GM12865 (cell line): ENCODE results near the gene RASGRP4.
"Not testable (repeated sequence)": the region's sequence is repeated elsewhere in the genome, so short reads cannot be mapped to it uniquely, and the experiment has no call there.

Source experiments
- DNase-seq: peaks from one replicate; pipeline ENCODE4 v3.0.0; 2010; ENCODE audit warnings: low read depth
- H3K4me3 ChIP-seq: 2 replicates; pipeline ENCODE4 v1.5.1; 2011; ENCODE audit warnings: mild to moderate bottlenecking, low read depth, low read length, control low read depth
- TF ChIP-seq, protein P1 (sequence below): IDR thresholded peaks from 2 replicates; pipeline ENCODE4 v1.5.1; 2011; ENCODE audit warnings: low read length, control low read depth, low read depth, inconsistent platforms; ENCODE audit not compliant: insufficient read depth; ENCODE audit errors: missing control alignments

Gene RASGRP4

DNA sequence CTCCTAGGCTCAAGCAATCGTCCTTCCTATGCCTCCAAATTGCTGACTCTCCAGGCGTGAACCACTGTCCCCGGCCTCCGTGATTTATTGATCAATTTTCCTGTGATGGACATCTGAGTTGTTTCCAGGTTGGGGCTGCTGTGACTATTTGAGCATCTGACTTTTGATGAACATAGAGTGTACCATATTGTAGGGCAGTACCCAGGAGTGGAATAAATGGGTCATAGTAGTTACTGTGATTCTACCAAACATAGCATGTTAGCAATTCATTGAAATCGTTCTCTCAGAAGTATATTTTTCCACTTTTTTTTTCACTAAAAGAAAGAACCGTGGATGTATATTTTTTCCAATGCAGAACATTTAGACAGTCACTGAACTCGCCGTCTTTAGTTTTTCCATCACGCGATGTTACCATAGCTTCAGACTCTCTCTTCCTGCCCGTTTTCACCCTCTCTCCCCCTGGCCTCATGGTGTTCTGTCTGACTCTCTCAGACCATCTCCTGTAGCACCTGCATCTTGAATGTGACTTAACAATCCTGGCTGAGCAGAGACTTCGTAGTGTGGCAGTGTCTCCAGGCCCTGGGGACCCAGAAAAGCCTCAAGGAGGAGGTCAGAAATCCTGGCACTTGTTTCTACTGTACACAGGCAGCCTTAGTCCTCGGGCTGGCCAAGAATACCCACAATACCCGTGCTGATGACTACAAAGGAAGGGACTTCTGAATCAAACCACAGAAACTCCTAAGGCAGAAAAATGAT is 3.2 kb upstream of the RASGRP4 start:
- TF ChIP-seq, protein P1, sequence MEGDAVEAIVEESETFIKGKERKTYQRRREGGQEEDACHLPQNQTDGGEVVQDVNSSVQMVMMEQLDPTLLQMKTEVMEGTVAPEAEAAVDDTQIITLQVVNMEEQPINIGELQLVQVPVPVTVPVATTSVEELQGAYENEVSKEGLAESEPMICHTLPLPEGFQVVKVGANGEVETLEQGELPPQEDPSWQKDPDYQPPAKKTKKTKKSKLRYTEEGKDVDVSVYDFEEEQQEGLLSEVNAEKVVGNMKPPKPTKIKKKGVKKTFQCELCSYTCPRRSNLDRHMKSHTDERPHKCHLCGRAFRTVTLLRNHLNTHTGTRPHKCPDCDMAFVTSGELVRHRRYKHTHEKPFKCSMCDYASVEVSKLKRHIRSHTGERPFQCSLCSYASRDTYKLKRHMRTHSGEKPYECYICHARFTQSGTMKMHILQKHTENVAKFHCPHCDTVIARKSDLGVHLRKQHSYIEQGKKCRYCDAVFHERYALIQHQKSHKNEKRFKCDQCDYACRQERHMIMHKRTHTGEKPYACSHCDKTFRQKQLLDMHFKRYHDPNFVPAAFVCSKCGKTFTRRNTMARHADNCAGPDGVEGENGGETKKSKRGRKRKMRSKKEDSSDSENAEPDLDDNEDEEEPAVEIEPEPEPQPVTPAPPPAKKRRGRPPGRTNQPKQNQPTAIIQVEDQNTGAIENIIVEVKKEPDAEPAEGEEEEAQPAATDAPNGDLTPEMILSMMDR, result no peak
- no peak for DNase-seq
- H3K4me3 ChIP-seq, result no peak overlapping the region

- peak; percentile 80 for DNase-seq
- H3K4me3 ChIP-seq, result not testable (repeated sequence)
Measured at GRCh38 chr19:38427035-38427677, 1.1 kb upstream of the RASGRP4 start.

DNA sequence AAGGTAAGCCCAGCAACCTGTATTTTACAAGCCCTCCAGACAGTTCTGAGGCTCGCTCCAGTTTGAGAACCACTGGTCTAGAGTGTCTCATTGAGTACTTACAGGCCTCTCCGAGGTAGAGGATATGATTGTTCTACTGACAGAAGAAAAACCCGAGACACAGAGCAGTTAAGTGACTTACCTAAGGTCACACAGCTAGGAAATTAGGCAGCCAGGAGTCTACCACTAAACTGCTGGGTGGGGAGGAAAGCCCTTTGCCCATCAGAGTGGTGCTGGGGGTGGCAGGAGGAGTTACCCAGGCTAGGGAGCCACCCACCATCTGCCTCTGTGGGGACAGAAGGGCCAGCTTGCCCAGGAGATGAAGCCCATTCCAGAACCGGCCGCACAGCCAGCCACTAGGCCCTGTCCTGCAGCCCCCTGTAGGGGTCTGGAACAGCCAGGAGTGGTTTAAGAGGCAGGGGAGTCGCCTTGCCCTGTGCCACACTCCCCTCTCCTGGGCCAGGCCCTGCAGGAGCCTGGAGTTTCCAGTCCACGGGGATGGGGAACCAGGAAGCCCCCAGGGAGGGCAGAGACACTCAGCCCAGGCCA is 703 bp downstream of the RASGRP4 start:
- DNase-seq, result no peak
- no peak overlapping the region for H3K4me3 ChIP-seq
- TF ChIP-seq, protein P1, result no peak

DNA sequence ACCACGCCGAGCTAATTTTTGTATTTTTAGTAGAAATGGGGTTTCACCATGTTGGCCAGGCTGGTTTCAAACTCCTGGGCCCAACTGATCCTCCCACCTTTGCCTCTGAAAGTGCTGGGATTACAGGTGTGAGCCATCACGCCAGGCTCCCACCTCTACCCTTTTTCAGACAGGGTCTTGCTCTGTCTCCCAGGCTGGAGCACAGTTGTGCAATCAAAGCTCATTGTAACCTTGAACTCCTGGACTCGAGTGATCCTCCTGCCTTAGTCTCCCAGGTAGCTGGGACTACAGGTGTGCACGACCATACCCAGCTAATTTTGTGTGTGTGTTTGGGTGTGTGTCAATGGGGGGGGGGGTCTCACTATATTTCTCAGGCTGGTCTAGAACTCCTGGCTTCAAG is 1.7 kb downstream of the RASGRP4 start:
- TF ChIP-seq, protein P1, result no peak
- no peak overlapping the region for H3K4me3 ChIP-seq
- DNase-seq, result no peak

- no peak overlapping the region for H3K4me3 ChIP-seq
- no peak for DNase-seq
- TF ChIP-seq, protein P1, result no peak
Measured at GRCh38 chr19:38422438-38422837, 3.6 kb downstream of the RASGRP4 start.

- no peak overlapping the region for H3K4me3 ChIP-seq
- TF ChIP-seq, protein P1, result no peak
- DNase-seq, result no peak
Measured at GRCh38 chr19:38421856-38422255, 4.2 kb downstream of the RASGRP4 start.

DNA sequence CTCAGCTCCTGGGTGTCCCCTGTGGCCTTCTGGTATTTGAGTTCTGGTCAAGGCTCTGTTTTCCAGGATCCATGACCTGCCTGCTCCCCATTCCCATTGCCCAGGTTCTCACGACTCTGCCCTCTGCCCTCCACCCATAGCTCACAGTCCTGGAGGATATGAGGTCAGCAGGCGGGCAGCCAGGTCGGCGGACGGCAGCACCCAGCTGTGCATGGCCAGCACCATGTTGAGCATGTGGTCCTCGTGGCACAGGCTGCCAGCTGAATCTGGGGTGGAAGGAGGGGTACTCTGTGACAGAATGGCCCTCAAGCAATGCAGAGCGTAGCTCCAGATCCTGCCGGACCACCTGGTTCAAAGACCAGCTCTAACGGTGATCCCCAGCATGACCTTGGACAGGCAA is 5.1 kb downstream of the RASGRP4 start:
- TF ChIP-seq, protein P1, result no peak
- DNase-seq, result no peak
- no peak overlapping the region for H3K4me3 ChIP-seq
